SK-N-MC (cell line): ENCODE measurements around the gene INPP1.
"Not testable (repeated sequence)": the region's sequence is repeated elsewhere in the genome, so short reads cannot be mapped to it uniquely, and the experiment has no call there.

Experiments used
- DNase-seq: peaks from one replicate; pipeline ENCODE4 v3.0.0-alpha.2; 2011; ENCODE audit warnings: low read depth, low spot score
- H3K27ac ChIP-seq: fragments of 200-600 bp; sonication (generic); 2 replicates; pipeline ENCODE4 v1.5.1; 2016; ENCODE audit warnings: mixed run types
- H3K36me3 ChIP-seq: fragments of 200-600 bp; sonication (generic); 2 replicates; pipeline ENCODE4 v1.6.1; 2017; ENCODE audit warnings: antibody characterized with exemption, low read length, mixed read lengths; ENCODE audit not compliant: insufficient read depth
- H3K4me3 ChIP-seq: fragments of 200-600 bp; sonication (generic); 2 replicates; pipeline ENCODE4 v1.5.1; 2016
- H3K9ac ChIP-seq: fragments of 200-600 bp; sonication (generic); 2 replicates; pipeline ENCODE4 v1.8.0; 2017; ENCODE audit warnings: mixed run types, mixed read lengths; ENCODE audit not compliant: insufficient read length
- H3K9me3 ChIP-seq: fragments of 200-600 bp; sonication (generic); 2 replicates; pipeline ENCODE4 v1.6.1; 2017; ENCODE audit warnings: low read depth, mild to moderate bottlenecking, antibody characterized with exemption, low read length, moderate library complexity, mixed read lengths
- EZH2 ChIP-seq: fragments of 200-600 bp; sonication (generic); IDR thresholded peaks from one replicate; pipeline ENCODE4 v1.6.1; 2017; ENCODE audit warnings: antibody characterized with exemption
- FOXP2 ChIP-seq: optimal IDR thresholded peaks from 2 replicates; pipeline ENCODE3; 2011; ENCODE audit warnings: mild to moderate bottlenecking, moderate library complexity; ENCODE audit not compliant: insufficient read depth; ENCODE audit errors: extremely low read length, control extremely low read depth
- POLR2AphosphoS5 ChIP-seq: IDR thresholded peaks from 2 replicates; pipeline ENCODE4 v1.6.1; 2012; ENCODE audit warnings: mild to moderate bottlenecking, low read depth, low read length, borderline replicate concordance

Gene INPP1

DNA sequence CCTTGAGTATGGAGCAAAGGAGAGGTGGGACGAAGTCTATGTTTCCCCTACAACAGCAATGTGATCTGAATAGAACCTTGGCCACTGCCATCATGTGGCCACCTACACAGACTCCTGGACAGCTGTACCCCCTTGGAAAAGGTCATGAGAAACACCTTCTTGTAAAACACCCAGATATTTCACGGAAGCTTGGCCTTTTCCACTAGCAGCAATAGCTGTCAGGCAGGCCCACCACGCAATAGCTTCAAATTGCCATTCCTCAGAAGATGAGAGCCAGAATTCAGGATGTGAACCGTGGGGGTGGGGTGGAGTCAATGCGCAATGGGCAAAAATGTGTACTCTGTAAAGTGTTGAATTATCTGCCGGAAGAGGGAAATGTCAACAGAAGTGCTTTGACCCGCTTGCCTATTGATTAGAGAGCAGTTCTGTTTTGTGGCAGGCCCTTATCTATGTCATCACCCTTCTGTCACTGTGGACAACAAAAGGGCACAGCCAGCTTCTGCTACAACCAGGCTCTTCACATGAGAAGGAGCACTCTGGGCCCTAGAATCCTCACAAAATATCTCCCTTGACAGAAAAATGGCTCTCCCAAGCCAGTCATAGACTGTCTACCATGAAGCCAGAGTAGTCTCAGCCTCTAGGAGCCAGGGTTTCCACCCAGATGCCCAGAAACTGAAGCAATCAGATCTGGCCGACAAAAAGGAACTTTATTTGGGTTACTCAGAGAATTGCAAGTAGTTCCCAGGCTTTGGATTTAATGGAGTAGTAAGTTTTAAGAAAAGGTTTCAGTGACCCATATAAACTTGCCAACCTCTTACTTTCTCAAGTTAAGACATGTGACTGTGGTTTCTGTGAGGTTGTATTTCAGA lies 9.5 kb downstream of the INPP1 start:
- H3K9me3 ChIP-seq: no peaks in the 10 kb centered on the region
- TF ChIP-seq POLR2AphosphoS5 (no peak), EZH2 (no peak), FOXP2 (no peak)
- H3K9ac ChIP-seq: no peak overlapping the region
- H3K27ac ChIP-seq: no peak overlapping the region
- no peak for DNase-seq
- H3K36me3 ChIP-seq: no peaks in the 10 kb centered on the region
- no peak overlapping the region for H3K4me3 ChIP-seq

DNA sequence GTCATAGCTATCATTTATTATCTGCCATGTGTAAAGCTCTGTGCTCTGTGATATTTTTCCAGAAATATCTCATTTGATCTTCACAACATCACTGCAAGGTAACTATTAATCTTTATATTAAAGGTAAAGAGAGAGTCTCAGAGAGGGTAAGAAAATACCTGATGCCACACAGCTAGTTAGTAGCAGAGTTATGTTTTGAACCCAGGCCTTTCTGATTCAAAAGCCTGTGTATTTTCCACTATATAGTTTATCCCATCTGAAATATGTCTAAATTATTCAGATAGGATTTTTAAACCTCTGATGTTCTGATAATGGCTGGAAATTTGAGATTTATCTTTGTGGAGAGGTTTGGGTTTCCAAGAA lies 10.1 kb downstream of the INPP1 start:
- DNase-seq: no peak
- Histone ChIP-seq H3K9ac (no peak overlapping the region), H3K36me3 (no peaks in the 10 kb centered on the region), H3K27ac (no peak overlapping the region), H3K9me3 (no peaks in the 10 kb centered on the region), H3K4me3 (no peak overlapping the region)
- TF ChIP-seq POLR2AphosphoS5 (no peak), FOXP2 (no peak), EZH2 (no peak)

DNA sequence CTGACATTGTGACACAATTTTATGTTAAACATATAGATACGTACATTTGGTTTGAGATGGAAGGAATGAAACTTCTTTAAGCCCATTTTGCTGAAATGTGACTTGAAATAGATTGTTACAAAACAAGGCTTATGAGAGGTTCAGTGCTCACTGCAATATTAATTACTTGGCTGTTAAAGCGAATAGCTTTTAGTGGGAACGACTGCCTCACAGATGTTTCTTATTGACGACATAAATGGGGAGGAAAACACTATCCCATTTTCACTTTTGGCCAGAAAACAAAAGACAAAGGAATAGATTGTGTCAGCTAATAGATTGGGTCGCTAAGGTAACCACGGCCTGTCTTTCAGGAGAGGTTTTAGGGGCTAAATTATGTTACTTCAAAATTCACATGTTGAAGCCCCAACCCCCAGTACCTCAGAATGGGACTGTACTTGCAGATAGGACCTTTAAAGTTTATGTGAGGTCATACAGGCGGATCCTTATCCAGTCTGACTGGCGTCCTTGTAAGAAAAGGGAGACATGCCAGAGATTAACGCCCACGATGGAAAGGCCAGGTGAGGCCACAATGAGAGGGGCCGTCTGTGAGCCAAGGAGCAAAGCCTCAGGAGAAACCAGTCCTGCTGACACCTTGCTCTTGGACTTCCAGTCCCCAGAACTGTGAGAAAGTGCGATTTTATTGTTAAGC lies 10.8 kb downstream of the INPP1 start:
- Histone ChIP-seq H3K27ac (no peak overlapping the region), H3K4me3 (no peak overlapping the region), H3K9me3 (no peaks in the 10 kb centered on the region), H3K9ac (no peak overlapping the region), H3K36me3 (no peaks in the 10 kb centered on the region)
- no peak for TF ChIP-seq POLR2AphosphoS5
- no peak for TF ChIP-seq EZH2
- no peak for TF ChIP-seq FOXP2
- DNase-seq: no peak

DNA sequence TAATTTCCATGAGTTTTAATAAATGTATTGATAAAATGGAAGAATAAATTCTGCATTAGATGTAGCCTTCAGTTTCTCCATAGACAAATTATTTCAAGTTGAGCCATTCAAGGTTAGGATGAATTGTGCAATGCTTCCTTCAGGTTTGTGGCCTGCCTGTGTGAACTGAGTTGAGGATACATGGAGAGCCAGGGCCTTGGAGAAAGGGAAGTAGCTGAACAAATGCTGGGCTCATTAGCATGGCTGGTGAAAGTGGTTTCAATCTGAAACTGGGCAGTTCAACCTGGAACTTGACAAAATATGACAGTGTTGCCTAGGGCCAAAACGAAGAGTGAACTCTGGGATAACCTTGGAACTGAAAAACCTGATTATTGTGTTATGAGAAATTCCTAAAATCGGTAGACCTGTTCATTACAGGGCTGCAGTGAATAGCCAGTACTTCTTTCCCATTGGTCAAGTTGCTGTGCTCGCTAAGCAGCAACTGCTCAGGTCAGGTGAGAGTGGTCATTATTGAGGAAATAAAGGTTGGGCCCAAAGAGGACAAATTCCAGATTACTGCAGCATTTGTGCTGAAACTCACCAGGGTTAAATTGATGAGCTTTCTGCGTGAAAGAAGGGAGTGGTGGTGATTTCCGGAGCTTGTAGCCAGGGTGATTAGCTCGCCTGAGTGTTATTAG lies 12.7 kb downstream of the INPP1 start:
- H3K27ac ChIP-seq: no peak overlapping the region
- H3K4me3 ChIP-seq: no peak overlapping the region
- H3K9ac ChIP-seq: no peak overlapping the region
- H3K36me3 ChIP-seq: no peaks in the 10 kb centered on the region
- no peak for DNase-seq
- TF ChIP-seq POLR2AphosphoS5: no peak
- no peak for TF ChIP-seq FOXP2
- no peak for TF ChIP-seq EZH2
- no peaks in the 10 kb centered on the region for H3K9me3 ChIP-seq

DNA sequence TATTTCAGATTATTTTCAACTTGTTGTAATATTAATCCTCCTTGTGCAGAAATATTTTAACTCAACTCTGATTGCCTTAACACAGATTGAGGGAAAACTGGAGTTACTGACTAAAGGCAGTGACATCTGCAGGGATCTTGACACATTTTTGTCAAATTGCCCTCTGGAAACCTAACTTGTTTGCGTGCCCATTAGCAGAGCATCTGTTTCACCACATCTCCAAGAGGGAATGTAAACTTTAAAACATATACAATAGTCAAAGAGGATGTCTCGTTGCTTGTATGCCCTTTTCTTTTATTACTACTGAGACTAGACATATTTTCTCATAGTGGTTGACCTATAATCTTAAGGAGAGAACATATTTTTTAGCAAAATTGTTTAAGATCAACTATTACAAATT lies 14.2 kb downstream of the INPP1 start:
- H3K4me3 ChIP-seq: no peak overlapping the region
- H3K27ac ChIP-seq: no peak overlapping the region
- no peaks in the 10 kb centered on the region for H3K9me3 ChIP-seq
- no peak for TF ChIP-seq FOXP2
- no peak for TF ChIP-seq EZH2
- no peak for TF ChIP-seq POLR2AphosphoS5
- no peaks in the 10 kb centered on the region for H3K36me3 ChIP-seq
- no peak overlapping the region for H3K9ac ChIP-seq
- no peak for DNase-seq

DNA sequence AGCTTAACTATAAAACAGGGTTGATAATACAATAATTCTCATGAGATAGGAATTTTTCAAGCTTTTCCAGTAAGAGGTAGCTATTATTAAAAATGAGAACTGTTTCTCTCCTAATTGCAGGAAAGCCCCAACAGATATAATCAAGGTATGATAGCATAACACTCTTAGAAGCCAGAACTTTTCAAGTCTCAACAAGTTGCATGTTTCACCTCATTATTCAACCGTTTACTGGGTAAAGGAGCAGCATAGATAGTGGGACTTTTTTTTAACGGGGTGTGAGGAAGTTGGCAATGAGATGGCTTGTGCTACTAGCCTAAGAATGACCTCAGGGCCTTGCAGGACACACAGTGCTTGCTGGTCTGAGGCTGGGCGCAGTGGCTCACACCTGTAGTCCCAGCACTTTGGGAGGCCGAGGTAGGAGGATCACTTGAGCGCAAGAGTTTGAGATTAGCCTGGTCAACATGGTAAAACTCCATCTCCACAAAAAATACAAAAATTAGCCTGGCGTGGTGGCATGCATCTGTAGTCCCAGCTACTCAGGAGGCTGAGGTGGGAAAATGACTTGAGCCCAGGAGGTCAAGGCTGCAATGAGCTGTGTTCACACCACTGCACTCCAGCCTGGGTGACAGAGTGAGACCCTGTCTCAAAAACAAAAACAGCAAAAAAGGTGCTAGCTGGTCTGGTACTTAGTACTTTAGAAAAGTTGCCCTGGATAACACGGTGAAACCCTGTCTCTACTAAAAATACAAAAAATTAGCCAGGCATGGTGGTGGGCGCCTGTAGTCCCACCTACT lies 15.5 kb downstream of the INPP1 start:
- H3K9me3 ChIP-seq, H3K4me3 ChIP-seq, H3K27ac ChIP-seq, H3K9ac ChIP-seq, DNase-seq, H3K36me3 ChIP-seq: not testable (repeated sequence)

DNA sequence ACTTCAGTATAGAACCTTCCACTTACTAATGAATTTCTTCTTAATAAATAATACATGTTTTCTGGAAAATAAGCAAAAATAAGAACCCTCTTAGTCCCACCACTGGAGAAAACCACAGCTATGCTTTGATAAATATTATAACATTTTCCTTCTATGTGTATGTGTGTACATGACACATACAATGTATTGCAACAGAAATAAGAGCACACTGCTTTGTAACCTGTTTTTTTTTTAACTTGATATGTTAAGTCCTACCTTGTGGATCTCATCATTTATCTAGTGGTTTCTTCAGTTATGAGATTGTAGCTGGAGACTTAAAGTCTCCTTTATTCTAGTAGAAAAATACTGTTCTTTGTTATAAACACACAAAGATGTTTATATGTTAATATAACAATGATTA lies 17.2 kb downstream of the INPP1 start:
- Histone ChIP-seq H3K36me3 (no peaks in the 10 kb centered on the region), H3K9ac (no peak overlapping the region), H3K4me3 (no peak overlapping the region), H3K9me3 (no peaks in the 10 kb centered on the region), H3K27ac (no peak overlapping the region)
- TF ChIP-seq EZH2 (no peak), POLR2AphosphoS5 (no peak), FOXP2 (no peak)
- DNase-seq: no peak

DNA sequence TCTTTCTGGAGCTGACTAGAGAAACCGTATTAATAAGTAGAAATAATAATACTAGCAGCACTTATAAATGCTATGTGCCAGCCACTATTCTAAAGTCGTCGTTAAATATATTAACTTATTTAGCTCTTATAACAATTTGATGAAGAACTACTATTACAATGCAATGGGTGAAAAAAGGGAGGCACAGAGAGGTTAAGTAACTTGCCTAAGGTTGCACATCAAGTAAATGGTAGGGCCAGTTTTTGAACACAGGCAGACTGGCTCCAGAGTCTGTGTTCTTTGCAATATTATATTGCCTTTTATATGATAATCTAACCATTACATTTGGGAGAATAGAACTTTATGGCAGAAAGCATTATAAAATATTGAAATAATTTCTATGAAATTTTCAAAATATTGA lies 17.6 kb downstream of the INPP1 start:
- Histone ChIP-seq H3K9me3 (no peaks in the 10 kb centered on the region), H3K9ac (no peak overlapping the region), H3K27ac (no peak overlapping the region), H3K4me3 (no peak overlapping the region), H3K36me3 (no peaks in the 10 kb centered on the region)
- DNase-seq: no peak
- no peak for TF ChIP-seq FOXP2
- TF ChIP-seq POLR2AphosphoS5: no peak
- TF ChIP-seq EZH2: no peak
